HepG2 (cell line): Measurements from ENCODE around the gene CTU1. TPM values are rescaled to one million over a fixed set of nuclear protein-coding genes. Genes with fewer than 3 reads are reported as not detected.

Experiments used
- ATAC-seq: fragments of 200-7000 bp; cut with Tn5 transposase; 3 replicates; pipeline ENCODE4 v1.9.1; 2020; ENCODE audit warnings: mild to moderate bottlenecking, moderate library complexity
- BruUV-seq: library from RNA; stranded (reverse); fragments of 400-500 nt; replicated peaks from 2 replicates; lab custom pipeline; 2021; lab: Mats Ljungman, UMichigan
- CTCF ChIA-PET: fragments of 300-600 bp; formaldehyde crosslinking; extraction: SDS; loops from one replicate; lab custom pipeline; 2021; ENCODE audit warnings: low total read pairs, inconsistent platforms, low intra/inter-chr PET ratio; lab: Yijun Ruan, JAX
- POLR2A ChIA-PET: fragments of 350-600 bp; sonication (Branson Sonifier 250); formaldehyde crosslinking; loops from one replicate; lab custom pipeline; 2020; ENCODE audit warnings: antibody characterized with exemption, inconsistent platforms; lab: Yijun Ruan, JAX
- DNase-seq: peaks from one replicate; pipeline ENCODE4 v3.0.0-alpha.2; 2015; ENCODE audit warnings: low spot score
- FAIRE-seq: peaks from 3 replicates; lab custom pipeline; 2011; peaks lifted over from hg19 to GRCh38; lab: Jason Lieb, UNC
- H2AFZ ChIP-seq: one replicate; pipeline ENCODE4 v1.6.1; 2011; ENCODE audit warnings: low read length, inconsistent platforms
- H3K27ac ChIP-seq: fragments of 300-600 bp; 3 replicates; pipeline ENCODE4 v1.8.0; 2011; ENCODE audit warnings: mixed run types, mild to moderate bottlenecking, mixed read lengths, low read length, inconsistent platforms; ENCODE audit not compliant: insufficient read depth; ENCODE audit errors: extremely low read length
- H3K27me3 ChIP-seq, 2 experiments: fragments of 200-600 bp in 1 of 2; 2 replicates in 1 of 2; 3 replicates in 1 of 2; pipeline versions ENCODE4 v1.6.0 to v1.8.0; 2011; ENCODE audit warnings: low read length in 2 of 2, mild to moderate bottlenecking in 2 of 2, moderate library complexity in 2 of 2, inconsistent platforms in 1 of 2; ENCODE audit not compliant: insufficient read depth in 2 of 2, control insufficient read depth in 1 of 2
- H3K36me3 ChIP-seq, 2 experiments: fragments of 200-600 bp in 1 of 2; replicated peaks in 1 of 2; 2 replicates in 1 of 2; 3 replicates in 1 of 2; pipeline versions ENCODE4 v1.5.1 to v1.8.0; 2011; ENCODE audit warnings: low read length in 2 of 2, inconsistent platforms in 1 of 2; ENCODE audit not compliant: insufficient read depth in 2 of 2, control insufficient read depth in 1 of 2
- H3K4me1 ChIP-seq: 2 replicates; pipeline ENCODE4 v1.5.1; 2012; ENCODE audit warnings: low read length, inconsistent platforms; ENCODE audit not compliant: insufficient read depth
- H3K4me2 ChIP-seq: 2 replicates; pipeline ENCODE4 v1.6.0; 2011; ENCODE audit warnings: low read depth, low read length, inconsistent platforms
- H3K4me3 ChIP-seq, 3 experiments: fragments of 200-600 bp in 1 of 3; sonication (generic), shearing (Covaris generic) in 1 of 3; replicated peaks in 1 of 3; 2 replicates each; pipeline ENCODE4 v1.5.1; 2011 to 2016; ENCODE audit warnings: low read length in 3 of 3, inconsistent platforms in 2 of 3, low read depth in 2 of 3, mild to moderate bottlenecking in 2 of 3, control low read depth in 1 of 3, mixed read lengths in 1 of 3; ENCODE audit not compliant: insufficient read depth in 1 of 3
- H3K79me2 ChIP-seq: one replicate; pipeline ENCODE4 v1.6.1; 2011; ENCODE audit warnings: low read length, inconsistent platforms; ENCODE audit not compliant: insufficient read depth
- H3K9ac ChIP-seq: 2 replicates; pipeline ENCODE4 v1.6.0; 2011; ENCODE audit warnings: mild to moderate bottlenecking, low read depth, low read length, inconsistent platforms; ENCODE audit not compliant: insufficient read depth
- H3K9me3 ChIP-seq: 2 replicates; pipeline ENCODE4 v1.5.1; 2012; ENCODE audit warnings: mild to moderate bottlenecking, low read length
- H4K20me1 ChIP-seq: 2 replicates; pipeline ENCODE4 v1.6.0; 2011; ENCODE audit warnings: inconsistent platforms, mild to moderate bottlenecking, low read length, moderate library complexity; ENCODE audit not compliant: insufficient read depth
- MBNL3 ChIP-seq: fragments of 250-450 bp; sonication (Bioruptor Pico); conservative IDR thresholded peaks from 2 replicates; pipeline ENCODE4 v1.8.0; 2022; ENCODE audit warnings: mild to moderate bottlenecking, inconsistent platforms
- ZNF225 ChIP-seq: sonication (generic); formaldehyde crosslinking; IDR thresholded peaks from 2 replicates; pipeline ENCODE4 v1.4.0; 2020; ENCODE audit warnings: mild to moderate bottlenecking, missing genetic modification reagents
- ZNF33B ChIP-seq: sonication (generic); formaldehyde crosslinking; IDR thresholded peaks from 2 replicates; pipeline ENCODE4 v1.5.1; 2020; ENCODE audit warnings: mild to moderate bottlenecking, missing genetic modification reagents
- whole genome bisulfite sequencing: methylation state at CpG from one replicate; pipeline ENCODE4 v1.1.6; 2017; ENCODE audit warnings: low lambda C conversion rate; 5-methylcytosine and 5-hydroxymethylcytosine counted together
- in situ Hi-C: cut with HindIII; loops from 2 replicates; pipeline ENCODE4 v1.10.0; 2017; ENCODE audit warnings: low pct_unique_long_range_greater_than_20kb; ENCODE audit not compliant: extremely low pct_ligation_motif_present
- intact Hi-C: fragments of 100-400 bp; cut with micrococcal nuclease; formaldehyde crosslinking; loops from one replicate; pipeline ENCODE4 v1.10.0; 2022; ENCODE audit not compliant: unreplicated experiment
- polyA plus RNA-seq, 8 experiments: library from polyadenylated mRNA; depleted of rRNA in 3 of 8; stranded (reverse) in 7 of 8; unstranded in 1 of 8; fragments of >200 nt; fragmentation: Illumina TruSeq in 4 of 8; extraction: Trizol in 4 of 8; gene quantifications; 2 replicates each; pipeline versions ENCODE4 v1.2.1 to v1.2.3, GENCODE V29; 2011 to 2016; ENCODE audit warnings: low read depth in 4 of 8, missing spikeins in 1 of 8, mixed read lengths in 1 of 8; ENCODE audit not compliant: insufficient read depth in 1 of 8
- total RNA-seq, 5 experiments: library from RNA; depleted of rRNA; stranded (reverse); fragments of >200 nt; fragmentation: Illumina TruSeq; extraction: Trizol; gene quantifications; 2 replicates each; pipeline ENCODE4 v1.2.3, GENCODE V29; 2016; ENCODE audit warnings: low read depth in 1 of 5
- TF ChIP-seq, protein P1 (sequence below): IDR thresholded peaks from 2 replicates; pipeline ENCODE4 v1.6.1; 2012; ENCODE audit warnings: inconsistent platforms
- TF ChIP-seq, protein P2 (sequence below): sonication (generic); formaldehyde crosslinking; IDR thresholded peaks from 2 replicates; pipeline ENCODE4 v1.4.0; 2020; ENCODE audit warnings: missing genetic modification reagents

CTU1 gene
- total and polyA plus RNA-seq, 2 of the 13 experiments (the other 11 are each of a cell fraction or from before 2014, with no cell fraction given): 1.9 to 2.9 TPM

DNA sequence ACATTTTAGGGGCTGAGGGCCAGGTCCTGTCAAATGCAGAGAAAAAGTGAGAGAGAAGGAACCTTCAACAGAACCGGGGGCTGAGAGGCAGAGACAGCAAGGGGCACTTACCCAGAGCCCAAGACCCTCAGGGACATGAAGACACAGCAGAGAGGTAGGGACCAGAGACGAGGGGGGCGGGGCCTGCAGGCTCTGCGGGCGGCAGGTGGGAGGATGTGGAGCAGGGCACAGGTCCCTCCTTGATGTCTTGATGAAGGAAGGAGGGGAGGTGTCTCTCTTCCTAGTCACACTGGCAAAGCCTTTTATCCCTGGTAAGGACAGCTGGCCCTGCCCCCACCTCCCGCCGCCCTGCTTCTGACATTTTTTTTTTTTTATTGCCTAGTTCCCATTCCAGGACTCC lies 25.6 kb downstream of the CTU1 start, which contains the start of gene KLK14:
TSS of gene KLK14 (minus strand) at position 277 of the 400 bp plus-strand sequence. CDS start at position 4, 273 bp downstream.
- no peaks in the 10 kb centered on the region for H3K4me1 ChIP-seq
- H3K36me3 ChIP-seq: no peaks in the 10 kb centered on the region
- TF ChIP-seq, protein P1, sequence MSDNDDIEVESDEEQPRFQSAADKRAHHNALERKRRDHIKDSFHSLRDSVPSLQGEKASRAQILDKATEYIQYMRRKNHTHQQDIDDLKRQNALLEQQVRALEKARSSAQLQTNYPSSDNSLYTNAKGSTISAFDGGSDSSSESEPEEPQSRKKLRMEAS: no peak
- TF ChIP-seq, protein P2, sequence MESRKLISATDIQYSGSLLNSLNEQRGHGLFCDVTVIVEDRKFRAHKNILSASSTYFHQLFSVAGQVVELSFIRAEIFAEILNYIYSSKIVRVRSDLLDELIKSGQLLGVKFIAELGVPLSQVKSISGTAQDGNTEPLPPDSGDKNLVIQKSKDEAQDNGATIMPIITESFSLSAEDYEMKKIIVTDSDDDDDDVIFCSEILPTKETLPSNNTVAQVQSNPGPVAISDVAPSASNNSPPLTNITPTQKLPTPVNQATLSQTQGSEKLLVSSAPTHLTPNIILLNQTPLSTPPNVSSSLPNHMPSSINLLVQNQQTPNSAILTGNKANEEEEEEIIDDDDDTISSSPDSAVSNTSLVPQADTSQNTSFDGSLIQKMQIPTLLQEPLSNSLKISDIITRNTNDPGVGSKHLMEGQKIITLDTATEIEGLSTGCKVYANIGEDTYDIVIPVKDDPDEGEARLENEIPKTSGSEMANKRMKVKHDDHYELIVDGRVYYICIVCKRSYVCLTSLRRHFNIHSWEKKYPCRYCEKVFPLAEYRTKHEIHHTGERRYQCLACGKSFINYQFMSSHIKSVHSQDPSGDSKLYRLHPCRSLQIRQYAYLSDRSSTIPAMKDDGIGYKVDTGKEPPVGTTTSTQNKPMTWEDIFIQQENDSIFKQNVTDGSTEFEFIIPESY (CRISPR knock-in tag): no peak
- TF ChIP-seq ZNF225 (CRISPR knock-in tag) (no peak), ZNF33B (no peak)
- TF ChIP-seq, all 625 proteins: peak for 0
- no peak within 1 kb of the TSS for H2AFZ ChIP-seq
- DNase-seq (no peak), ATAC-seq (no peak), FAIRE-seq (no peak)
- intact Hi-C loops: no loop called here
- H3K9ac ChIP-seq: no peak within 1 kb of the TSS
- no peak within 1 kb of the TSS for H3K4me3 ChIP-seq
- no peaks in the 10 kb centered on the region for H4K20me1 ChIP-seq
- no peaks in the 10 kb centered on the region for H3K79me2 ChIP-seq
- BruUV-seq: no TSS peak
- in situ Hi-C loops: loop anchor here (25.0 kb wide), 1 partner anchor 145 kb away; no protein-coding TSS in a partner anchor
- no peaks in the 10 kb centered on the region for H3K9me3 ChIP-seq
- H3K4me2 ChIP-seq: no peak within 1 kb of the TSS
- no peak within 1 kb of the TSS for H3K27ac ChIP-seq
- ChIA-PET POLR2A (no interaction called here), CTCF (no interaction called here)
- 1% methylated on average over 7 of the region's 7 CpGs for WGBS
- H3K27me3 ChIP-seq: peaks cover 3 to 36% of the 10 kb centered on the region in 2 experiments; a peak in 4 of 5 replicates

DNA sequence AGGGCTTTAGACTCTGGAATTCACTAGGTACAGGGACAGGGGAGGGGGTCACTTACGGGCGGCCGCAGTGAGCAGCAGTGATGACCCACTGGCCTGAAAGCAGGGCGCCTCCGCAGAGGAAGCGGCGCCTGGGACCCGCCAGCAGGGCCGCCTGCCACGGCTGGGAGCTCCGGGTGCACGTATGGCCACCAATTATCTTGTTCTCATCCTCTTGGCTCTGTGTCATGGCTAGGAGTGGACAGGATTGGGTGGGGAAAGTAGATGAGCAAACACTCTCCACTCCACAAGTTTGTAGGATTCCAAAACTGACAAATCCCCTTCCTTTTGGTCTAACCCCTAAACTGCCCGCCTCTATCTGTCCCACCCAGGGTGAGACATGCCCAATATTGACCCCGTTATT lies 26.7 kb downstream of the CTU1 start:
- no TSS peak for BruUV-seq

More for the DNA sequence above, 26.7 kb downstream of the CTU1 start:
- no peak overlapping the region for H2AFZ ChIP-seq
- peaks cover 3 to 36% of the 10 kb centered on the region in 2 experiments; a peak in 4 of 5 replicates for H3K27me3 ChIP-seq
- no peak for DNase-seq
- no peak overlapping the region for H3K4me3 ChIP-seq
- in situ Hi-C loops (loop anchor here (25.0 kb wide), 1 partner anchor 144 kb away; no protein-coding TSS in a partner anchor), intact Hi-C loops (no loop called here)
- H3K9me3 ChIP-seq: no peaks in the 10 kb centered on the region
- no peak for TF ChIP-seq MBNL3 (CRISPR knock-in tag)
- ChIA-PET CTCF (no interaction called here), POLR2A (no interaction called here)
- H3K9ac ChIP-seq: no peak overlapping the region
- ATAC-seq: no peak
- no peaks in the 10 kb centered on the region for H4K20me1 ChIP-seq
- H3K27ac ChIP-seq: no peak overlapping the region
- H3K4me2 ChIP-seq: no peak overlapping the region
- no peaks in the 10 kb centered on the region for H3K79me2 ChIP-seq
- FAIRE-seq: no peak
- no peaks in the 10 kb centered on the region for H3K4me1 ChIP-seq
- no peaks in the 10 kb centered on the region for H3K36me3 ChIP-seq
- WGBS: 14% methylated on average over 14 of the region's 14 CpGs
